ENCODE results near the gene LRRC32. TPM values are rescaled to one million over a fixed set of nuclear protein-coding genes. Genes with fewer than 3 reads are reported as not detected.

The LRRC32 gene
- total and polyA plus RNA-seq, 2 of the 4 experiments (the other 2 are of a cell fraction): 5.2 to 13.7 TPM

DNA sequence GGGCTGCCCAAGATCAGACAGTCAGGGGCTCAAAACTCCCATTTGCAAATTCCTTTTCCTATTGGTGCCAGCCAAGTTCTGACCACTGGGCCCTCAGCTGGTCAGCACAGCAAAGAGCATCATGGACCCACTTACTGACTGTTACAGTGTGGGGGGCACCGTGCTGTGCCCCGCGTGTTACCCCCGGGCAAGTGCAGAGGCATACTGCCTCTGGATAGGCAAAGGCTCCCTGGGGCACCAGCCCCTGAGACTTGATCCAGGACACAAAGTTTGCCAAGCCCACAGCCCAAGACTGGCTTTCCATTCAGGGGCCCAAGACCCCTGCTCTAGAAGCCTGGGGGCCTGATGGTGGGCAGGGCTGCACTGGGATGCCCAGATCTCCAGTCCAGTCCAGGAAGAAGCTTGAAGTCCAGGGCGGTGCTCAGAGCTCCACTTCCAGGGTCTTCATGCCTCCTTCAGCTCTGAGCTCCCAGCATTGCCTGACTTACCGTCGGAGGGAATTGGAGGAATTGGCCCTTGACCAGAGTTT, 6.6 kb downstream of the LRRC32 start:
- Histone ChIP-seq H2AFZ (replicated peaks; ENCODE audit: low read length, poor library complexity) (no peak overlapping the region), H4K8ac (ENCODE audit: low read depth in 2 of 2, low read length in 2 of 2) (no peak overlapping the region), H3K23ac (ENCODE audit: low read depth, low read length) (no peak overlapping the region), H2BK20ac (ENCODE audit: low read depth, low read length) (no peak overlapping the region), H3K9me3 (ENCODE audit: control insufficient read depth, insufficient read depth, low read length) (no peaks in the 10 kb centered on the region), H4K91ac (ENCODE audit: insufficient read depth, low read depth, low read length) (no peak overlapping the region), H2AK5ac (ENCODE audit: low read depth, low read length) (no peak overlapping the region), H3K9me1 (ENCODE audit: insufficient read depth, low read length) (no peaks in the 10 kb centered on the region), H4K5ac (ENCODE audit: low read depth, low read length) (no peak overlapping the region), H2AK9ac (replicated peaks; ENCODE audit: low read depth, low read length, poor library complexity) (no peak overlapping the region), H3K4me3 (ENCODE audit: insufficient read depth, low read depth, low read length) (no peak overlapping the region), H2BK15ac (ENCODE audit: low read depth, low read length) (no peak overlapping the region), H3K36me3 (ENCODE audit: control insufficient read depth, insufficient read depth, low read length) (peaks cover 11% of the 10 kb centered on the region; the same call in 1 of the 2 replicates), H4K20me1 (ENCODE audit: insufficient read depth, low read length) (no peaks in the 10 kb centered on the region), H2BK5ac (ENCODE audit: low read depth, low read length, poor library complexity, severe bottlenecking) (no peak overlapping the region), H3K27ac (ENCODE audit: insufficient read depth, low read length) (no peak overlapping the region), H3K18ac (ENCODE audit: low read depth, low read length) (no peak overlapping the region), H3K4ac (ENCODE audit: low read depth, low read length) (no peak overlapping the region), H3K79me1 (ENCODE audit: low read depth in 1 of 2, low read length in 2 of 2) (no peaks in the 10 kb centered on the region), H2BK120ac (ENCODE audit: low read depth, low read length) (no peak overlapping the region), H3K4me2 (ENCODE audit: low read depth, low read length) (no peak overlapping the region), H3K56ac (ENCODE audit: extremely low read depth, insufficient read depth, low read length) (no peak overlapping the region), H3K27me3 (ENCODE audit: control insufficient read depth, insufficient read depth, low read length) (no peaks in the 10 kb centered on the region), H3K14ac (replicated peaks; ENCODE audit: low read depth, low read length) (no peak overlapping the region), H3K9ac (ENCODE audit: low read depth, low read length) (no peak overlapping the region), H3K4me1 (ENCODE audit: control insufficient read depth, insufficient read depth, low read length) (peaks cover 5% of the 10 kb centered on the region; the same call in 1 of the 2 replicates)
- WGBS, 2 experiments (ENCODE audit: extremely low coverage in 2 of 2, insufficient read length in 1 of 2): 100% methylated on average over 1 of the region's 7 CpGs; no CpG with 5 or more reads in 1 of the 2 experiments
- intact Hi-C loops (cut with micrococcal nuclease): no loop called here
- dilution Hi-C loops (cut with HindIII; ENCODE audit: low sequenced_read_pairs, unreplicated experiment): no loop called here
- POLR2A ChIA-PET (ENCODE audit: unreplicated experiment): no interaction called here
- no peak for DNase-seq
- in situ Hi-C loops (cut with MboI; ENCODE audit: low sequenced_read_pairs): no loop called here
- no TSS peak for BruUV-seq (replicated peaks)
- no peak for TF ChIP-seq MAFK (IDR thresholded peaks at IDR 0.05; ENCODE audit: low read depth, low read length)
- TF ChIP-seq CEBPB (IDR thresholded peaks at IDR 0.05; ENCODE audit: low read depth, low read length): no peak
- no peak for TF ChIP-seq BHLHE40 (IDR thresholded peaks at IDR 0.05; ENCODE audit: low read depth, low read length)
- TF ChIP-seq, protein P1, sequence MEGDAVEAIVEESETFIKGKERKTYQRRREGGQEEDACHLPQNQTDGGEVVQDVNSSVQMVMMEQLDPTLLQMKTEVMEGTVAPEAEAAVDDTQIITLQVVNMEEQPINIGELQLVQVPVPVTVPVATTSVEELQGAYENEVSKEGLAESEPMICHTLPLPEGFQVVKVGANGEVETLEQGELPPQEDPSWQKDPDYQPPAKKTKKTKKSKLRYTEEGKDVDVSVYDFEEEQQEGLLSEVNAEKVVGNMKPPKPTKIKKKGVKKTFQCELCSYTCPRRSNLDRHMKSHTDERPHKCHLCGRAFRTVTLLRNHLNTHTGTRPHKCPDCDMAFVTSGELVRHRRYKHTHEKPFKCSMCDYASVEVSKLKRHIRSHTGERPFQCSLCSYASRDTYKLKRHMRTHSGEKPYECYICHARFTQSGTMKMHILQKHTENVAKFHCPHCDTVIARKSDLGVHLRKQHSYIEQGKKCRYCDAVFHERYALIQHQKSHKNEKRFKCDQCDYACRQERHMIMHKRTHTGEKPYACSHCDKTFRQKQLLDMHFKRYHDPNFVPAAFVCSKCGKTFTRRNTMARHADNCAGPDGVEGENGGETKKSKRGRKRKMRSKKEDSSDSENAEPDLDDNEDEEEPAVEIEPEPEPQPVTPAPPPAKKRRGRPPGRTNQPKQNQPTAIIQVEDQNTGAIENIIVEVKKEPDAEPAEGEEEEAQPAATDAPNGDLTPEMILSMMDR (conservative IDR thresholded peaks at IDR 0.05; ENCODE audit: low read depth, low read length): no peak
- TF ChIP-seq NFE2L2 (IDR thresholded peaks at IDR 0.05; ENCODE audit: low read depth, low read length): no peak
- TF ChIP-seq, protein P2, sequence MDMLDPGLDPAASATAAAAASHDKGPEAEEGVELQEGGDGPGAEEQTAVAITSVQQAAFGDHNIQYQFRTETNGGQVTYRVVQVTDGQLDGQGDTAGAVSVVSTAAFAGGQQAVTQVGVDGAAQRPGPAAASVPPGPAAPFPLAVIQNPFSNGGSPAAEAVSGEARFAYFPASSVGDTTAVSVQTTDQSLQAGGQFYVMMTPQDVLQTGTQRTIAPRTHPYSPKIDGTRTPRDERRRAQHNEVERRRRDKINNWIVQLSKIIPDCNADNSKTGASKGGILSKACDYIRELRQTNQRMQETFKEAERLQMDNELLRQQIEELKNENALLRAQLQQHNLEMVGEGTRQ (IDR thresholded peaks at IDR 0.05; ENCODE audit: low read depth, low read length): no peak
- no peak for TF ChIP-seq POLR2A (IDR thresholded peaks at IDR 0.05; ENCODE audit: low read depth, low read length)
- no peak for TF ChIP-seq FOS (IDR thresholded peaks at IDR 0.05; ENCODE audit: low read depth, low read length)
- no peak for TF ChIP-seq RCOR1 (IDR thresholded peaks at IDR 0.05; ENCODE audit: insufficient replicate concordance, low read length)
- no peak for TF ChIP-seq RFX5 (IDR thresholded peaks at IDR 0.05; ENCODE audit: low read depth, low read length)
- TF ChIP-seq, protein P3, sequence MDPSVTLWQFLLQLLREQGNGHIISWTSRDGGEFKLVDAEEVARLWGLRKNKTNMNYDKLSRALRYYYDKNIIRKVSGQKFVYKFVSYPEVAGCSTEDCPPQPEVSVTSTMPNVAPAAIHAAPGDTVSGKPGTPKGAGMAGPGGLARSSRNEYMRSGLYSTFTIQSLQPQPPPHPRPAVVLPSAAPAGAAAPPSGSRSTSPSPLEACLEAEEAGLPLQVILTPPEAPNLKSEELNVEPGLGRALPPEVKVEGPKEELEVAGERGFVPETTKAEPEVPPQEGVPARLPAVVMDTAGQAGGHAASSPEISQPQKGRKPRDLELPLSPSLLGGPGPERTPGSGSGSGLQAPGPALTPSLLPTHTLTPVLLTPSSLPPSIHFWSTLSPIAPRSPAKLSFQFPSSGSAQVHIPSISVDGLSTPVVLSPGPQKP (IDR thresholded peaks at IDR 0.05; ENCODE audit: borderline replicate concordance, low read depth, low read length): no peak
- TF ChIP-seq MAZ (IDR thresholded peaks at IDR 0.05; ENCODE audit: borderline replicate concordance, low read depth, low read length): no peak
- no peak for TF ChIP-seq CHD1 (IDR thresholded peaks at IDR 0.05; ENCODE audit: low read depth, low read length)
- no peak for TF ChIP-seq MXI1 (IDR thresholded peaks at IDR 0.05; ENCODE audit: borderline replicate concordance, low read depth, low read length)
- no peak for TF ChIP-seq RAD21 (IDR thresholded peaks at IDR 0.05; ENCODE audit: low read length)
- TF ChIP-seq SMC3 (IDR thresholded peaks at IDR 0.05; ENCODE audit: low read depth, low read length): no peak
- CTCF ChIA-PET: no interaction called here
- no peak for ATAC-seq (ENCODE audit: low read depth)

All from IMR-90 (cell line).